NCI-H1436 (cell line): ENCODE results near the gene ITGA5.

Source experiments
- DNase-seq: peaks from one replicate; lab custom pipeline; 2025; lab: John Stamatoyannopoulos, UW

Gene ITGA5

DNA sequence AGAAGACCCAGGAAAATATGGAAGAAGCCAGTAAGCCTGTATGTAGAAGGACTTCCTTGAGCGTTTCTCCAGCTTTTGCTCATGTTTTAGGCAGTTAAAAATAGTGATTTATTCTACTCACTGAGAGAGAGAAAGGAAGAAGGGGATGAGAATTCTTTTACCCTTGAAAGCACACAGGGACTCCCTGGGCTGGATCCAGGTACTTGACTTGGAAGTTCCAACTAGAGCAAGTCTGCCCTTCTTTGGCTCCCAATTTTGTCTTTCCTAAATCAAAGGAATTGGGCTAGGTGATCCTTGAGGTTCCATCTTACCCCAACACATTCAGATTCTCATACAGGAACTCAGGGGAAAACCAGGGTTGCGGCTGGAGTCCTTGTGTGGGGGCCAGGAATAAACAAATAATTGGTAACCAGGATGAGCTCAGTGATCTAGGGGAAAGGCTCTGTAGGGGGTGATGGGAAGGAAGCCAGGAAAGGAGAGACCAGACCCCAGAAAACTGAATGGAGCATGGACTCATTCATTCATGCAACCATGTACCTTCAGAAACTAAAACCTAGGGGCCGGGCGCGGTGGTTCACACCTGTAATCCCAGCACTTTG, 11.5 kb upstream of the ITGA5 start:
- no peak for DNase-seq

GRCh38 chr12:54429014-54429471, 10.0 kb upstream of the ITGA5 start:
- no peak for DNase-seq

DNA sequence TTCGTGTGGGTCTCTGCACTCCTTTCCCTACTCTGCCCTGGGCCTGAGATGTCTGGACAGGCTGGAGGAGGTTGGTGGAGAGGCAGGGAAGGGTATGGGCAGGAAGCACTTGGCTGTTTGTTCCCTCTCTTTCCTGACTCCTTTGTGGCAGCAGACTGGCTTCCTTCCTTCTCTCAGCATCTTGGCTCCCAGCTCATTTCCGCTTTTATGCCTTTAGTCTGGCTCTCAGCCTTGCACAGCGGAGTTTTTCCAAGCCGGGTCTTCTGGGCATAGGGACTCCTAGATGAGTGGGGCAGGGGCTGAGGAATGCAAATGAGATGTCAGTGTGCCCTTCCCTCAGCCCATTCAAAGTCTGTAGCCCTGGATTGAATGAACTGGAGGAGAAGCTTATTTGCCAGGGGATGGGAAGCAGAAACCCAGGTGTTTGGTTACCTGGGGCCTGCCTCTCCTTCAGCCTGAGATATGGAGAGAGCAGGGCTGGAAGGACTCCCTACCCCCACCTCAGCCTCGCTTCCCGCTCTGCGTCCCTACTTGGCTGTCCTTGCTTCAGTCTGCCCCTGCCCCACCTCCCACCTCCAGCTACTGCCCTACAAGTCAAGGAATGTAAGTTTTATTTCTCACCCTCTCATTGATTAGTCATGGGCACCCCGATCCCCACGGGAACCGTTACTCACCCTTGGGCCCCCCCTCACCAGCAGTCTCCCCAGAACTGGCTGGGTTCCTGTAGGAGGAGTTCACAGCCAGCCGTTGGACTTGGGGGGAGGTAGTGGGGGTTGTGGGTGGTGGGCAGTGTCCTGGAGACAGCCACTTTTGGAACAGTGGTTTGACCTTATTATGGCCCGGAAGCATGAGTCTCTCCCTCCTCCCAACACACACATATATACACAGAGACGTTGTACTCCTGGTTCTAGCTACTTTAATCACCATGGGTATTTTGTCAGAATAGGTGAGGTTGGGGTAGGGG, 9.3 kb upstream of the ITGA5 start:
- no peak for DNase-seq

GRCh38 chr12:54427106-54427505, 8.0 kb upstream of the ITGA5 start:
- DNase-seq, result no peak

DNA sequence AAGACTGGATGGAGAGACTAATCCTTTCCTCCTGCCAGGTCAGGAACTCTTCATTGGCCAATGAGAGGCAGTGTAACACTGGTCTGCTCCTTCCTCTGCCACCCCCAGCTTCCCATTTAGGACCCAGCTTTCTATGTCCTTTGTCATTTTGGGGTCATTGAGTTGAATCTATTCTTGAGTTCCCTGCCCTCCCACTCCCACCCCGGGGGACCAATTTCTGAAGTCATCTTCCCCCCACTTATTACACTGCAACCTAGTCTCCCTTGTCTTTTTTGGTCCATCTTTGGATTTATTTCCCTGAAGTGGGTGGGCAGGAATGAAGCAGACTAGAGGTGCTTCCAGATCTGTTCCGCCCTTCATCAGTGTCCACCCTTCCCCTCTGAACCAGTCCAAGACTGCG, 7.6 kb upstream of the ITGA5 start:
- no peak for DNase-seq

DNA sequence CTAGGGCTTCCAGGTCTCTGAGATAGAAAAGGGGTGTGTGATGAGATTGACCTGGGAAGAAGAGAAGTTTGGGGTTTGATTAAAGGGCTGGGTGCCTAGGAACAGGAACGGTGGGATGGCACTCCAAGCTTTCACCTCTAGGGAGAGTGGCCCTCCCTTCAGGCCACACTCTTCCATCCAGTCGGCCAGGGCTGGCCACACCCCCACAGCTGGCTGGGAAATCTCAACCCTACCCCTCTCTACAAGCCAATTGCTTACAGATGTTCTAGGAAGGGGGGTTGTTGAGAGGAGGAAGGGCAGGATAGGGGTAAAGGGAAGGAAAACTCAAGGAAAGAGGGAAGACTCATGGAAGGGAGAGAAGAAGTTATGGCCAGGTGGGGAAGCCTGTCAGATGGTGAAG, 6.6 kb upstream of the ITGA5 start:
- DNase-seq, result no peak

DNA sequence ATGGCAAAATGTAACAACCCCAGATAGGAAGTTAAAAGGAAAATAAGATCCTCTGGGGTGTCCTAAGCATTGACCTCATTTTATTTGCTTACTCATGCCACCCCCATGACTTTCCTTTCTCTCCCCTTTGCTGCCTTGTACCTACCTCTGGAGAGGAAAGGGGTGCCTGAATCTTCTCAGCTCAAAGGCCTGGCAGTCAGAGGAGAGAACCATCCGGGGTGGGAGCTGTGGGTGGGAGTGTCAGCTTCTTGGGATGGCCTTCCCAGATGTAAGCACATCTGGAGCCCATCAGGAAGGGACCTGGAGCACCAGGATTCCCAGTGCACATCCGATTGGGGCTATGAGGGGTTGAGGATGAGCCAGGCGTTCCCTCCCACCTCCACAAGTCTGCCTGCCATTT, 5.2 kb upstream of the ITGA5 start:
- DNase-seq, result no peak

DNA sequence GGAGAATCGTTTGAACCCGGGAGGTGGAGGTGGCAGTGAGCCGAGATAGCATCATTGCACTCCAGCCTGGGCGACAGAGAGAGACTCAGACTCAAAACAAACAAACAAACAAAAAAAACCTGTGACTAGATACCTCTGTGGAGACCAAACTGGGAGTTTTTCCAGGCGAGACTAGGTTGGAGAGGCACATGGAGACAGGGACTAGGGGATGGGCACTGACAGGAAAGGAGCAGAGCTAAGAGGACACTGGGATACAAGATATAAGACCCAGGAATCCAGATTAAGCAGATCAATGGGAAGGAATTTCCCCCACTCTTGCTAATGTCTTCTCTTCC, 4.7 kb upstream of the ITGA5 start:
- DNase-seq, result no peak

GRCh38 chr12:54421879-54422250, 2.8 kb upstream of the ITGA5 start:
- no peak for DNase-seq

- no peak for DNase-seq
Measured at GRCh38 chr12:54421175-54421878, 2.3 kb upstream of the ITGA5 start.

- DNase-seq, result no peak
Measured at GRCh38 chr12:54420766-54421144, 1.7 kb upstream of the ITGA5 start.

DNA sequence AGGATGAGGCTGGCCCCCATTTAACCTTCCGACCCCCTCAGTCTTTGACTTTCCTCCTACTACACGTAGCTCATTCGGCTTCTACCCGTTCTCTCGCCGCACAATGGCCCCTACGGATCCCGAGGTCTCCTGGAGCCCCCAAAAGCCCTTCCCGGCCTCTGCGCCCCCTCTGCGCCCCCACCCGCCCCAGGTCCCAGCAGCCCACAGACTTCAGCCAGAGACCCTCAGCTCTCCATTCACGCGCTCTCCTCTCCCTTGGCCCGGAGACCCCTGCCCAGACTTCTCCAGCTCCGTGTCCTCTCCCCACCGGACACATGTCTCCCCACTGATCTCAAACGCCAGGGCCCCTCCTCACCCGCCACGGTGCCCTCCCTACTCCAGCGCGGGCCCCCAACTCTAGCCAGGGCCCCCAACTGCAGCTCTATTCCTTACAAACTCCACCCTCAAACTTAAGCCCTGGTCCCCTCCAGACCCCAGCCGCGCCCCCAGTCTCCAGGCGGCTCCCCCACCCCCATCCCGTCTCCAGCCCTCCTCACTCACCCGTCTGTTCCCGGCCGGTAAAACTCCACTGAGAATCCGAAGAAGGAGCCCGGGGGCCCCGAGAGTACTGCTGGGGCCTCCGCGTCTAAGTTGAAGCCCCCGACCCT, 502 bp downstream of the ITGA5 start:
- no peak for DNase-seq

- no peak for DNase-seq
Measured at GRCh38 chr12:54417712-54418440, 1.2 kb downstream of the ITGA5 start.

- no peak for DNase-seq
Measured at GRCh38 chr12:54416687-54417603, 2.1 kb downstream of the ITGA5 start.

- no peak for DNase-seq
Measured at GRCh38 chr12:54415221-54415929, 3.7 kb downstream of the ITGA5 start.

- no peak for DNase-seq
Measured at GRCh38 chr12:54413284-54414190, 5.5 kb downstream of the ITGA5 start.

DNA sequence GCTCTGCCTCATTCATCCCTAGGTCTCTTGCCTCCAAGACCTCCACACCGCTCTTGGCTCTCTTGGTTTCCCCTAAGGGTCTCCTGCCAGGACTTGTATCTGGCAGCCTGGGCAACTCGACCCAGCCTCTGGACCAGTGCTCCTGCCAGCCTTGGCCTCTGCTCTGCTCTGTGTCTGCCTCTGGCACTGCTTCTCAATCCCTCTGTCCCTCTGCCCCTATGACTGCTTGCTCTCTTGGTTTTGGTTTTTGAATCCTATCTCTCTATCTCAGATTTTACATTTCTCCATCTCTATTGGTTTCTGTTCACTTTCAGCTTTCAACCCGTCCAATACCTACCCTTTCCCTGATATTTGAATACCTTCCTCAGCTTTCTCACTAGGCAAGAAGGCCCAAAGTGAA, 6.3 kb downstream of the ITGA5 start:
- no peak for DNase-seq

DNA sequence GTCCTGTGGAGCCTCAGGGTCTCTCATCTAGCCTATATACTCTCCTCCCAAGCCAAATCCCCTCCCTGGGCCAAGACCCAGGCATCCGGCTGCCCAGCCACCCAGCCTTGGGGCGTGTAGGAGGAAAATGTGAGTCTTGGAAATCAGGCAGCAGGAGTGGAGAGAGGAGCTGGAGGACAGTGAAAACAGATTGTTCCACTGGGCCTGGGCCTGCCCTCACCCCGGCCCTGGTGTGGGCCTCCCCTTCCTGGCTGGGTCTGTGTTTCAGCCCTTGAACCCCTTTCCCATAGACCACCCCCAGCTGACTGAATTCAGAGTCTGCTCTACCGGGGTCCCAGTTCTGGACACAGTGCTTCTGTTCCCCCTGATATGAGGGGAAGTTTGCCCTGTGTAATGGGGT, 6.7 kb downstream of the ITGA5 start:
- no peak for DNase-seq
